HepG2 (cell line): Measurements from ENCODE around the gene HOXA9. TPM values are rescaled to one million over a fixed set of nuclear protein-coding genes. Genes with fewer than 3 reads are reported as not detected.

Experiments
- ATAC-seq: fragments of 200-7000 bp; cut with Tn5 transposase; 3 replicates; pipeline ENCODE4 v1.9.1; 2020; ENCODE audit warnings: mild to moderate bottlenecking, moderate library complexity
- BruUV-seq: library from RNA; stranded (reverse); fragments of 400-500 nt; replicated peaks from 2 replicates; lab custom pipeline; 2021; lab: Mats Ljungman, UMichigan
- CTCF ChIA-PET: fragments of 300-600 bp; formaldehyde crosslinking; extraction: SDS; loops from one replicate; lab custom pipeline; 2021; ENCODE audit warnings: low total read pairs, inconsistent platforms, low intra/inter-chr PET ratio; lab: Yijun Ruan, JAX
- POLR2A ChIA-PET: fragments of 350-600 bp; sonication (Branson Sonifier 250); formaldehyde crosslinking; loops from one replicate; lab custom pipeline; 2020; ENCODE audit warnings: antibody characterized with exemption, inconsistent platforms; lab: Yijun Ruan, JAX
- DNase-seq: peaks from one replicate; pipeline ENCODE4 v3.0.0-alpha.2; 2015; ENCODE audit warnings: low spot score
- FAIRE-seq: peaks from 3 replicates; lab custom pipeline; 2011; peaks lifted over from hg19 to GRCh38; lab: Jason Lieb, UNC
- H2AFZ ChIP-seq: one replicate; pipeline ENCODE4 v1.6.1; 2011; ENCODE audit warnings: low read length, inconsistent platforms
- H3K27ac ChIP-seq: fragments of 300-600 bp; 3 replicates; pipeline ENCODE4 v1.8.0; 2011; ENCODE audit warnings: mixed run types, mild to moderate bottlenecking, mixed read lengths, low read length, inconsistent platforms; ENCODE audit not compliant: insufficient read depth; ENCODE audit errors: extremely low read length
- H3K27me3 ChIP-seq, 2 experiments: fragments of 200-600 bp in 1 of 2; 2 replicates in 1 of 2; 3 replicates in 1 of 2; pipeline versions ENCODE4 v1.6.0 to v1.8.0; 2011; ENCODE audit warnings: low read length in 2 of 2, mild to moderate bottlenecking in 2 of 2, moderate library complexity in 2 of 2, inconsistent platforms in 1 of 2; ENCODE audit not compliant: insufficient read depth in 2 of 2, control insufficient read depth in 1 of 2
- H3K36me3 ChIP-seq, 2 experiments: fragments of 200-600 bp in 1 of 2; replicated peaks in 1 of 2; 2 replicates in 1 of 2; 3 replicates in 1 of 2; pipeline versions ENCODE4 v1.5.1 to v1.8.0; 2011; ENCODE audit warnings: low read length in 2 of 2, inconsistent platforms in 1 of 2; ENCODE audit not compliant: insufficient read depth in 2 of 2, control insufficient read depth in 1 of 2
- H3K4me1 ChIP-seq: 2 replicates; pipeline ENCODE4 v1.5.1; 2012; ENCODE audit warnings: low read length, inconsistent platforms; ENCODE audit not compliant: insufficient read depth
- H3K4me2 ChIP-seq: 2 replicates; pipeline ENCODE4 v1.6.0; 2011; ENCODE audit warnings: low read depth, low read length, inconsistent platforms
- H3K4me3 ChIP-seq, 3 experiments: fragments of 200-600 bp in 1 of 3; sonication (generic), shearing (Covaris generic) in 1 of 3; replicated peaks in 1 of 3; 2 replicates each; pipeline ENCODE4 v1.5.1; 2011 to 2016; ENCODE audit warnings: low read length in 3 of 3, inconsistent platforms in 2 of 3, low read depth in 2 of 3, mild to moderate bottlenecking in 2 of 3, control low read depth in 1 of 3, mixed read lengths in 1 of 3; ENCODE audit not compliant: insufficient read depth in 1 of 3
- H3K79me2 ChIP-seq: one replicate; pipeline ENCODE4 v1.6.1; 2011; ENCODE audit warnings: low read length, inconsistent platforms; ENCODE audit not compliant: insufficient read depth
- H3K9ac ChIP-seq: 2 replicates; pipeline ENCODE4 v1.6.0; 2011; ENCODE audit warnings: mild to moderate bottlenecking, low read depth, low read length, inconsistent platforms; ENCODE audit not compliant: insufficient read depth
- H3K9me3 ChIP-seq: 2 replicates; pipeline ENCODE4 v1.5.1; 2012; ENCODE audit warnings: mild to moderate bottlenecking, low read length
- H4K20me1 ChIP-seq: 2 replicates; pipeline ENCODE4 v1.6.0; 2011; ENCODE audit warnings: inconsistent platforms, mild to moderate bottlenecking, low read length, moderate library complexity; ENCODE audit not compliant: insufficient read depth
- HNF4G ChIP-seq, 2 experiments: sonication (generic) in 1 of 2; formaldehyde crosslinking in 1 of 2; IDR thresholded peaks; 2 replicates each; pipeline versions ENCODE4 v1.4.0 to v1.6.1; 2011 to 2020; ENCODE audit warnings: borderline replicate concordance in 2 of 2, low read depth in 2 of 2, mild to moderate bottlenecking in 2 of 2, low read length in 1 of 2, missing genetic modification reagents in 1 of 2, moderate library complexity in 1 of 2
- IRX3 ChIP-seq: sonication (generic); formaldehyde crosslinking; IDR thresholded peaks from 2 replicates; pipeline ENCODE4 v1.8.1; 2023; ENCODE audit warnings: mild to moderate bottlenecking, low read depth, missing genetic modification reagents, borderline replicate concordance
- NR2F2 ChIP-seq: IDR thresholded peaks from 2 replicates; pipeline ENCODE4 v1.6.1; 2012; ENCODE audit warnings: low read depth, inconsistent platforms, borderline replicate concordance
- POLR2AphosphoS2 ChIP-seq: IDR thresholded peaks from 2 replicates; pipeline ENCODE4 v1.6.1; 2011; ENCODE audit warnings: low read depth, low read length, improper control_type of control experiment
- RFX3 ChIP-seq: IDR thresholded peaks from 2 replicates; pipeline ENCODE4 v1.6.1; 2016; ENCODE audit warnings: missing biosample characterization, missing genetic modification reagents
- TMF1 ChIP-seq: sonication (generic); formaldehyde crosslinking; IDR thresholded peaks from 2 replicates; pipeline ENCODE4 v1.8.1; 2022; ENCODE audit warnings: low read depth, missing genetic modification reagents
- ZNF24 ChIP-seq: fragments of 450-650 bp; IDR thresholded peaks from 2 replicates; pipeline ENCODE4 v1.6.1; 2017; ENCODE audit warnings: antibody characterized with exemption, mild to moderate bottlenecking
- ZNF367 ChIP-seq: sonication (generic); formaldehyde crosslinking; IDR thresholded peaks from 2 replicates; pipeline ENCODE4 v1.4.0; 2020; ENCODE audit warnings: missing genetic modification reagents, borderline replicate concordance
- ZNF501 ChIP-seq: sonication (generic); formaldehyde crosslinking; IDR thresholded peaks from 2 replicates; pipeline ENCODE4 v1.5.1; 2020; ENCODE audit warnings: mild to moderate bottlenecking, moderate library complexity, missing genetic modification reagents
- WGBS: methylation state at CpG from one replicate; pipeline ENCODE4 v1.1.6; 2017; ENCODE audit warnings: low lambda C conversion rate; 5-methylcytosine and 5-hydroxymethylcytosine counted together
- in situ Hi-C: cut with HindIII; loops from 2 replicates; pipeline ENCODE4 v1.10.0; 2017; ENCODE audit warnings: low pct_unique_long_range_greater_than_20kb; ENCODE audit not compliant: extremely low pct_ligation_motif_present
- intact Hi-C: fragments of 100-400 bp; cut with micrococcal nuclease; formaldehyde crosslinking; loops from one replicate; pipeline ENCODE4 v1.10.0; 2022; ENCODE audit not compliant: unreplicated experiment
- polyA plus RNA-seq, 8 experiments: library from polyadenylated mRNA; depleted of rRNA in 3 of 8; stranded (reverse) in 7 of 8; unstranded in 1 of 8; fragments of >200 nt; fragmentation: Illumina TruSeq in 4 of 8; extraction: Trizol in 4 of 8; gene quantifications; 2 replicates each; pipeline versions ENCODE4 v1.2.1 to v1.2.3, GENCODE V29; 2011 to 2016; ENCODE audit warnings: low read depth in 4 of 8, missing spikeins in 1 of 8, mixed read lengths in 1 of 8; ENCODE audit not compliant: insufficient read depth in 1 of 8
- total RNA-seq, 5 experiments: library from RNA; depleted of rRNA; stranded (reverse); fragments of >200 nt; fragmentation: Illumina TruSeq; extraction: Trizol; gene quantifications; 2 replicates each; pipeline ENCODE4 v1.2.3, GENCODE V29; 2016; ENCODE audit warnings: low read depth in 1 of 5
- TF ChIP-seq, protein P1 (sequence below): sonication (generic); formaldehyde crosslinking; IDR thresholded peaks from 2 replicates; pipeline ENCODE4 v1.5.0; 2020; ENCODE audit warnings: mild to moderate bottlenecking, missing genetic modification reagents, moderate library complexity
- TF ChIP-seq, protein P2 (sequence below): sonication (generic); formaldehyde crosslinking; IDR thresholded peaks from 2 replicates; pipeline ENCODE4 v1.4.0; 2020; ENCODE audit warnings: missing genetic modification reagents, borderline replicate concordance
- TF ChIP-seq, protein P3 (sequence below): sonication (generic); formaldehyde crosslinking; IDR thresholded peaks from 2 replicates; pipeline ENCODE4 v1.4.0; 2020; ENCODE audit warnings: low read depth, mild to moderate bottlenecking, missing genetic modification reagents
- TF ChIP-seq, protein P4 (sequence below): IDR thresholded peaks from 2 replicates; pipeline ENCODE4 v1.6.1; 2016; ENCODE audit warnings: low read depth, missing genetic modification reagents, missing compliant biosample characterization

Gene HOXA9
- total and polyA plus RNA-seq, 2 of the 13 experiments (the other 11 are each of a cell fraction or from before 2014, with no cell fraction given) = not detected

DNA sequence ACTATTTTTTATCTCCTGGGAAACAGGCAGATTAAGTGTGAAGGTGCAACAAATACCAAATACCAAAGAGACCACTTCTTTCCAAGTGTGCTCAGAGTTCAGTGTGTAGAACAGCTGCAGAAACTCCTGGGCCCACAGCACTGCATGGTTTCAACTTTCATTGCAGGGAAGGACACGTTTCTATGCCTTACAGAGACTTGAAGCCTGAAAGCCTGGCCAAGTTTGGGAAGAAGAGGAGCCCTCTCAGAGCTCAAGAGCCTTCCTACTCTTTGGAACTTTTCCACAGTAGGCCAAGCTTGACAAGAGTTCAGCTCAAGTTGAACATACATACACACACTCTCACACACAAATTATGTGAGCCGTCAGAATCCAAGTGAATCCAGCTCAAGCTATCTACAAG, 37.3 kb downstream of the HOXA9 start:
- Histone ChIP-seq H3K9ac (0 out of 2 replicates have a peak overlapping the region, but pooled peaks have one; percentile 0), H4K20me1 (no peaks in the 10 kb centered on the region), H2AFZ (no peak overlapping the region), H3K27me3 (no peaks in the 10 kb centered on the region), H3K4me3 (no peak overlapping the region), H3K9me3 (no peaks in the 10 kb centered on the region), H3K4me1 (peaks cover 88% of the 10 kb centered on the region), H3K4me2 (0 out of 2 replicates have a peak overlapping the region, but pooled peaks have one; percentile 11), H3K79me2 (peaks cover 9% of the 10 kb centered on the region), H3K27ac (no peak overlapping the region), H3K36me3 (peaks cover 0 to 8% of the 10 kb centered on the region in 2 experiments; a peak in 1 of 5 replicates)
- no TSS peak for BruUV-seq
- in situ Hi-C loops = no loop called here
- CTCF ChIA-PET = no interaction called here
- intact Hi-C loops = no loop called here
- DNase-seq (no peak), FAIRE-seq (peak; percentile 44), ATAC-seq (no peak)
- WGBS = 55% methylated on average over 2 of the region's 2 CpGs
- POLR2A ChIA-PET = interaction anchor here (0.9 to 1.2 kb wide), 2 partner anchors 8 to 32 kb away, joined by 3 read pairs; partner anchors contain the start of gene HOXA1
- TF ChIP-seq, protein P1, sequence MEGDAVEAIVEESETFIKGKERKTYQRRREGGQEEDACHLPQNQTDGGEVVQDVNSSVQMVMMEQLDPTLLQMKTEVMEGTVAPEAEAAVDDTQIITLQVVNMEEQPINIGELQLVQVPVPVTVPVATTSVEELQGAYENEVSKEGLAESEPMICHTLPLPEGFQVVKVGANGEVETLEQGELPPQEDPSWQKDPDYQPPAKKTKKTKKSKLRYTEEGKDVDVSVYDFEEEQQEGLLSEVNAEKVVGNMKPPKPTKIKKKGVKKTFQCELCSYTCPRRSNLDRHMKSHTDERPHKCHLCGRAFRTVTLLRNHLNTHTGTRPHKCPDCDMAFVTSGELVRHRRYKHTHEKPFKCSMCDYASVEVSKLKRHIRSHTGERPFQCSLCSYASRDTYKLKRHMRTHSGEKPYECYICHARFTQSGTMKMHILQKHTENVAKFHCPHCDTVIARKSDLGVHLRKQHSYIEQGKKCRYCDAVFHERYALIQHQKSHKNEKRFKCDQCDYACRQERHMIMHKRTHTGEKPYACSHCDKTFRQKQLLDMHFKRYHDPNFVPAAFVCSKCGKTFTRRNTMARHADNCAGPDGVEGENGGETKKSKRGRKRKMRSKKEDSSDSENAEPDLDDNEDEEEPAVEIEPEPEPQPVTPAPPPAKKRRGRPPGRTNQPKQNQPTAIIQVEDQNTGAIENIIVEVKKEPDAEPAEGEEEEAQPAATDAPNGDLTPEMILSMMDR (CRISPR knock-in tag) = no peak
- TF ChIP-seq ZNF367 (CRISPR knock-in tag) (no peak), ZNF24 (no peak), HNF4G (IDR thresholded peaks at IDR 0.05; ENCODE audit: borderline replicate concordance, low read depth, low read length) (no peak), HNF4G (CRISPR knock-in tag; IDR thresholded peaks at IDR 0.05; ENCODE audit: borderline replicate concordance, low read depth) (no peak), NR2F2 (no peak), POLR2AphosphoS2 (no peak), ZNF501 (CRISPR knock-in tag) (no peak), RFX3 (no peak), IRX3 (no peak), TMF1 (CRISPR knock-in tag) (no peak)
- TF ChIP-seq, protein P2, sequence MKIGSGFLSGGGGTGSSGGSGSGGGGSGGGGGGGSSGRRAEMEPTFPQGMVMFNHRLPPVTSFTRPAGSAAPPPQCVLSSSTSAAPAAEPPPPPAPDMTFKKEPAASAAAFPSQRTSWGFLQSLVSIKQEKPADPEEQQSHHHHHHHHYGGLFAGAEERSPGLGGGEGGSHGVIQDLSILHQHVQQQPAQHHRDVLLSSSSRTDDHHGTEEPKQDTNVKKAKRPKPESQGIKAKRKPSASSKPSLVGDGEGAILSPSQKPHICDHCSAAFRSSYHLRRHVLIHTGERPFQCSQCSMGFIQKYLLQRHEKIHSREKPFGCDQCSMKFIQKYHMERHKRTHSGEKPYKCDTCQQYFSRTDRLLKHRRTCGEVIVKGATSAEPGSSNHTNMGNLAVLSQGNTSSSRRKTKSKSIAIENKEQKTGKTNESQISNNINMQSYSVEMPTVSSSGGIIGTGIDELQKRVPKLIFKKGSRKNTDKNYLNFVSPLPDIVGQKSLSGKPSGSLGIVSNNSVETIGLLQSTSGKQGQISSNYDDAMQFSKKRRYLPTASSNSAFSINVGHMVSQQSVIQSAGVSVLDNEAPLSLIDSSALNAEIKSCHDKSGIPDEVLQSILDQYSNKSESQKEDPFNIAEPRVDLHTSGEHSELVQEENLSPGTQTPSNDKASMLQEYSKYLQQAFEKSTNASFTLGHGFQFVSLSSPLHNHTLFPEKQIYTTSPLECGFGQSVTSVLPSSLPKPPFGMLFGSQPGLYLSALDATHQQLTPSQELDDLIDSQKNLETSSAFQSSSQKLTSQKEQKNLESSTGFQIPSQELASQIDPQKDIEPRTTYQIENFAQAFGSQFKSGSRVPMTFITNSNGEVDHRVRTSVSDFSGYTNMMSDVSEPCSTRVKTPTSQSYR = no peak
- TF ChIP-seq, protein P3, sequence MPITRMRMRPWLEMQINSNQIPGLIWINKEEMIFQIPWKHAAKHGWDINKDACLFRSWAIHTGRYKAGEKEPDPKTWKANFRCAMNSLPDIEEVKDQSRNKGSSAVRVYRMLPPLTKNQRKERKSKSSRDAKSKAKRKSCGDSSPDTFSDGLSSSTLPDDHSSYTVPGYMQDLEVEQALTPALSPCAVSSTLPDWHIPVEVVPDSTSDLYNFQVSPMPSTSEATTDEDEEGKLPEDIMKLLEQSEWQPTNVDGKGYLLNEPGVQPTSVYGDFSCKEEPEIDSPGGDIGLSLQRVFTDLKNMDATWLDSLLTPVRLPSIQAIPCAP (CRISPR knock-in tag) = no peak
- TF ChIP-seq, protein P4, sequence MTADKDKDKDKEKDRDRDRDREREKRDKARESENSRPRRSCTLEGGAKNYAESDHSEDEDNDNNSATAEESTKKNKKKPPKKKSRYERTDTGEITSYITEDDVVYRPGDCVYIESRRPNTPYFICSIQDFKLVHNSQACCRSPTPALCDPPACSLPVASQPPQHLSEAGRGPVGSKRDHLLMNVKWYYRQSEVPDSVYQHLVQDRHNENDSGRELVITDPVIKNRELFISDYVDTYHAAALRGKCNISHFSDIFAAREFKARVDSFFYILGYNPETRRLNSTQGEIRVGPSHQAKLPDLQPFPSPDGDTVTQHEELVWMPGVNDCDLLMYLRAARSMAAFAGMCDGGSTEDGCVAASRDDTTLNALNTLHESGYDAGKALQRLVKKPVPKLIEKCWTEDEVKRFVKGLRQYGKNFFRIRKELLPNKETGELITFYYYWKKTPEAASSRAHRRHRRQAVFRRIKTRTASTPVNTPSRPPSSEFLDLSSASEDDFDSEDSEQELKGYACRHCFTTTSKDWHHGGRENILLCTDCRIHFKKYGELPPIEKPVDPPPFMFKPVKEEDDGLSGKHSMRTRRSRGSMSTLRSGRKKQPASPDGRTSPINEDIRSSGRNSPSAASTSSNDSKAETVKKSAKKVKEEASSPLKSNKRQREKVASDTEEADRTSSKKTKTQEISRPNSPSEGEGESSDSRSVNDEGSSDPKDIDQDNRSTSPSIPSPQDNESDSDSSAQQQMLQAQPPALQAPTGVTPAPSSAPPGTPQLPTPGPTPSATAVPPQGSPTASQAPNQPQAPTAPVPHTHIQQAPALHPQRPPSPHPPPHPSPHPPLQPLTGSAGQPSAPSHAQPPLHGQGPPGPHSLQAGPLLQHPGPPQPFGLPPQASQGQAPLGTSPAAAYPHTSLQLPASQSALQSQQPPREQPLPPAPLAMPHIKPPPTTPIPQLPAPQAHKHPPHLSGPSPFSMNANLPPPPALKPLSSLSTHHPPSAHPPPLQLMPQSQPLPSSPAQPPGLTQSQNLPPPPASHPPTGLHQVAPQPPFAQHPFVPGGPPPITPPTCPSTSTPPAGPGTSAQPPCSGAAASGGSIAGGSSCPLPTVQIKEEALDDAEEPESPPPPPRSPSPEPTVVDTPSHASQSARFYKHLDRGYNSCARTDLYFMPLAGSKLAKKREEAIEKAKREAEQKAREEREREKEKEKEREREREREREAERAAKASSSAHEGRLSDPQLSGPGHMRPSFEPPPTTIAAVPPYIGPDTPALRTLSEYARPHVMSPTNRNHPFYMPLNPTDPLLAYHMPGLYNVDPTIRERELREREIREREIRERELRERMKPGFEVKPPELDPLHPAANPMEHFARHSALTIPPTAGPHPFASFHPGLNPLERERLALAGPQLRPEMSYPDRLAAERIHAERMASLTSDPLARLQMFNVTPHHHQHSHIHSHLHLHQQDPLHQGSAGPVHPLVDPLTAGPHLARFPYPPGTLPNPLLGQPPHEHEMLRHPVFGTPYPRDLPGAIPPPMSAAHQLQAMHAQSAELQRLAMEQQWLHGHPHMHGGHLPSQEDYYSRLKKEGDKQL = no peak
